NCI-H2196 (cell line): ENCODE measurements around the gene COLEC11.
A peak's percentile ranks its signal among the peaks of the same experiment; 100 is the strongest.

Experiments used
- DNase-seq: peaks from one replicate; lab custom pipeline; 2025; ENCODE audit not compliant: unreplicated experiment; lab: John Stamatoyannopoulos, UW

Gene COLEC11

DNA sequence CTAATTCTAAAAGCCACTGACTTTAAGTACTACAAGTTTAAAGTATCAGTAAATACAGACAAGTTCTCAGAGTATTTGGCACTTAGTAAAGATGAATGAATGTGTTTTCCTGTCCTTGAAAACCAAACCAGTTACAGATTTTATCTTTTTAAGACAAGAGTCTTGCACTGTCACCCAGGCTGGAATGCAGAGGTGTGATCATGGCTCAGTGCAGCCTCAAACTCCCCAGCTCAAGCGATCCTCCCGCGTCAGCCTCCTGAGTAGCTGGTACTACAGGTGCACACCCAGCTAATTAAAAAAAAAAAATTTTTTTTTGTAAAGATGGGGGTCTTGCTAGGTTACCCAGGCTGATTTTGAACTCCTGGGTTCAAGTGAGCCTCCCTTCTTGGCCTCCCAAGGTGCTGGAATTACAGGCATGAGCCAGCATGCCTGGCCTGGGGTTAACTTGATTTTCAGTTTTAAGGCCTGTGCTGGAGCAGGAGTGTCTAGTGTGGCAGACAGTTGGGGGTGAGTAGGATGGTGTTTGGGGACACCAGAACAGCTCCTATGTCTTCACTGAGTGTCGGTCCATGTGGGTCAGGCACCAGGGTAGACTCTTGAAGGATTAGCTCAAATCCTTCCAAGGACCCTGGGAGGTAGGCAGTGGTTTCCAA lies 10.2 kb upstream of the COLEC11 start:
- DNase-seq: no peak

DNA sequence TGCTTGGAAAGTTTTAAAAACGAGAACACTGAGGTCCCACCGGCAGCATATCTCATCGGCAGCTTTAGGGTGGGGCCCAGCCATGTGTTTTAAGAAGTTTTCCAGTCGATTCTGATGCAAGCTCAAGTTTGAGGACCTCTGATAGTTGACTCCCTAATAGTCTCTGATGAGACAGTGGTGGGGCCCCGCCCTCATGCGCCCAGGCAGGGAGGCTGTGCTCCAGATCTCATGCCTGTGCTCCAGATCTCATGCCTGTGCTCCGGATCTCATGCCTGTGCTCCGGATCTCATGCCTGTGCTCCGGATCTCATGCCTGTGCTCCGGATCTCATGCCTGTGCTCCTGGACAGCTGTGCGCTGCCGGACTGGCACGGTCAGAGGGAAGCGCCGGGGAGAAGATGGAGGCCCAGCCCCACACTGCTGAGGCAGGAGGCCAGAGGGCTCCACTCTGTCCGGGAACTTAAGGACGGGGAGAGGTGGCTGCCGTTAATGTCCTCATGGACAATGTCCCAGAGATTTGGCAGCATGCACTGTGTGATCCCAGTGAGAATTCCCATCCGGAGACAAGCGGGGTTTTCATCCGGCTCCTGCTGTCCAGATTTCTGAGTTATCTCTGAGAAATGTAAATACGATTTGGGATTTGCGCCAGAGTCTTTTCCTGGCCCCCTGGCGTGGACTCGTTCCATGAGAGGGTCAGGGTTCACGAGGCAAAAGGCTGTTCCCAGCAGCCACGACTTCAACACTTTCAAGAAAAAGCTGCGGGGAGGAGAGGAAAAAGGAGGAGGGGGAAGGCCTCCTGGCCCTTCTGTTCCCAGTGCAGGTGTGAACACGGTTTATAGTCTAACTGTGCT lies 9.4 kb upstream of the COLEC11 start:
- DNase-seq: no peak

DNA sequence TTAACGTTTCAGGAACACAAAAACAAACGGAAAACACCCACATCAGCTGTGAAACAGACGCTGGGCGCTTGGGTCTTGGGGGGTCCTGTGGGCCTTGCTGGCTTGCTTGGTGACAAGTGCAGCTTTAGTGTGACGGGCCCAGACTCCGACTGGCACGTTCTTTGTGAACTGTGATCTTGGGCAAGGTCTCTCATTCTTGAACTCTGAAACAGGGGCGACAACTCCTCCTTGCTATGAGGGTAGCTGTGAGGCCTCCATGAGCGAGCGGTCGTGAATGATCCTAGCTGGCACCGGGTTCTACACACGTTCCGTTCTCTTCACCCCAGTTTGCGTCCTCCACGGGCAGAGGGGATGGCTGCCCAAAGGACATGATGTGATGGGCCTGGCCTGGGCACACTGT lies 8.7 kb upstream of the COLEC11 start:
- no peak for DNase-seq

DNA sequence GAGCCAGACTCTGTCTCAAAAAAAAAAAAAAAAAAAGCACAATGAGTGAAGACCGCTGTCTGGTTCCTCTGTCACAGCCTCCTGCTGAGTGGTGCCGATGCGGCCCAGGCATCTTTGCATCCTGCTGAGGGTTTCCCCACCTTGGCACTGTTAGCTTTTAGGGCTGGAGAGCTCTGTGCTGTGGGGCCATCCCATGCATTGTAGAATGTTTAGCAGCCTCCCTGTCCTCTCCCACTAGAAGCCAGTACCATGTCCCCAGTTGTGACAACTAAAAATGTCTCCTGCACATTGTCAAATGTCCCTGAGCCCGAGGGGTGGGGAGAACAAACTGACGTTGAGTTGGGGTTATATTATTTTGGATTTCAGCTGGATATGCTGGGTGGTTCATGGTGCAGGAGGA lies 7.9 kb upstream of the COLEC11 start:
- no peak for DNase-seq

DNA sequence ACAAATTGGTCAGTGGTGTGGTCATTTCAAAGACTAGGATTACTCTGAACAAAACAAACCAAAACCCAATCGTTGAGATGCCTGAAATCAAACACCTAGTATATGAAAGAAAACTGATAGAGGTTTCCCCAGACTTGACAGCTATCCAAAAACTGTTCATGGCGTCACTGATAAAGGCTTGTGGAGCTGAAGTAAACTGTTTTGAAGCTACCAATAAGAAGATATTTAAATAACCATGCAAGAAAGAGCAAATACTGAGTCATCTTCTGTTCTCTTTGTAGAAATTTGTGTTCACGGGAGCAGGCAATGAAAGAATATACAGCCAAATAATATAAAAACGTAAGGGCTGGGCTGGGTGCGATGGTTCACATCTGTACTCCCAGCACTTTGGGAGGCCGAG lies 7.5 kb upstream of the COLEC11 start:
- DNase-seq: peak; percentile 14

DNA sequence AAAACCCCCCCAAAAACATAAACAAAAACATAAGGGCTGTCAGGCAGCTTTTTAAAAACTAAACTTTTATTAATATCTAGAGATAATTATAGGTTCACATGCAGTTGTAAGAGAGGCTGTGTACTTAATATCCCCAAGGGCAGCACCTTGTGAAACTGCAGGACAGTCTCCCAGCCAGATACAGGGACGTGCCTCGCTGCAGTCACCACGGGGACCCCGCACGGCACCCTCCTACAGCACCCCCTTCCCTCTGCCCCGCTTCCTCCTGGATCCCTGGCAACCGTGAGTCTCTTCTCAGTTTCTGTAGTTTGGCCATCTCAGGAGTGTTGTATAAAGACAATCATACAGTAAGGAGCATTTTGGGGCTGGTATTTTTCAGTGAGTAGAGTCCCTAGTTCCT lies 6.8 kb upstream of the COLEC11 start:
- no peak for DNase-seq

DNA sequence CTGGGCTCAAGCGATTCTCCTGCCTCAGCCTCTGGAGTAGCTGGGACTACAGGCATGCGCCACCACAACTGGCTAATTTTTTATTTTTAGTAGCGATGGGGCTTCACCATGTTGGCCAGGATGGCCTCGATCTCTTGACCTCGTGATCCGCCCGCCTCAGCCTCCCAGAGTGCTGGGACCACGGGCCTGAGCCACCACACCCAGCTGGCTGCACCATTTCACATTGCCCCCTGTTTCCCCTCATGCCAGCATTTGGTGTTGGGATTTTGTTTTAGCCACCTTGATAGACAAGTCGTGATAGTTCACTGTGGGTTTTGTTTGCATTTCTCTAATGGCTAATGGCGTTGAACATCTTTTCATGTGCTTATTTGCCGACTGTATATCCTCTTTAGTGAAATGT lies 5.8 kb upstream of the COLEC11 start:
- DNase-seq: no peak

DNA sequence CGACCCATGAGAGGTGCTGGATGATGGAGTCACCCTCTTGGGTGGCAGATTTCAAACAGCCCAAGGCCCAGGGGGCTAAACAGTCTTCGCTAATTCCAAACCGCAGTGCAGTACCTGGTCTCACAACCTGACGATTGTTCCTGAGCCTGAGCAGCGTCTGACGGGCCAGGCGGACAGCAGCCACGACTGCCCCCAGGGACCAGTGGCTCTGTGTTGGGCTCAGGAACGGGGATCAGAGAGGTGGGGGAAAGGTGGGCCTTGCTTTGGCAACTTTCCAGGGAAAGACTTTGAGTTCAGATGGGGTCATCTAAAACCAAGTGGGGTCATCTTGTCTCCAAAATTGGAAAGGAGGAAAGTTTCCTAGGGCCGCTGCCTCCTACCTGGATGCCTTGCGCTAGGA lies 492 bp downstream of the COLEC11 start:
- no peak for DNase-seq

DNA sequence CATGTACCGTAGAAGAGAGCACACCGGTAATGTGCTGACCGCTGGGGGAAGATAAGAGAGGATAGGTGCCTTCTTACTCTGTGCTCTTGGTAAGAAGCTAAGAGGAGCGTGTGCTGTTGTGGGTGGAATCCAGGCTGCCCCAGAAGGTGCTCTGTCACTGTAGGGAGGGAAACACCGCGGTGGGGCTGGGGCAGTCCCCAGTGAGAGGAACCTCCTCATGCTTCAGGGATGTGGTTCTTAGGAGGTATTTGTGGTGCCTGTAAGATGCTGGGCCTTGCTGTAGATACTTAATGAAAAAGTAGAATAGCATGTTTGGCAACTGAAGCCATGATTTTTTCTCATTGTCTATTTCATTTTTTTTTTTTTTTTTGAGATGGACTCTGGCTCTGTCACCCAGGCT lies 1.1 kb downstream of the COLEC11 start:
- DNase-seq: no peak

DNA sequence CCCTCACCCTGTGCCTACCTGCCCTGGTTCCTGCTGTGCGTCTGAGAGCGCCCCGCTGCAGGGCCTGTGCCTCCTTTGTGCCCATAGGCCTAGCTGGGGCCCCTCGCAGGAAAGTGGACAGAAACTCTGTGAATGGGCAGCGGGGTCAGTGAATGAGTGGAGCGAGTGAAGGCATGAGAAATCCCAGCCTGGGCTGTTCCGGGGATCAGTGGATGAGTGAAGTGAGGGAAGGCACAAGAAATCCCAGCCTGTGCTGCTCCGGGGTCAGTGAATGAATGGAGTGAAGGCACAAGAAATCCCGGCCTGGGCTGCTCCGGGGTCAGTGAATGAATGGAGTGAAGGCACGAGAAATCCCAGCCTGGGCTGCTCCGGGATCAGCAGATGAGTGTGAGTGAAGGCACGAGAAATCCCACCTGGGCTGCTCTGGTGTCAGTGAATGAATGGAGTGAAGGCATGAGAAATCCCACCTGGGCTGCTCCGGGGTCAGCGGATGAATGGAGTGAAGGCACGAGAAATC lies 2.0 kb downstream of the COLEC11 start:
- DNase-seq: no peak

DNA sequence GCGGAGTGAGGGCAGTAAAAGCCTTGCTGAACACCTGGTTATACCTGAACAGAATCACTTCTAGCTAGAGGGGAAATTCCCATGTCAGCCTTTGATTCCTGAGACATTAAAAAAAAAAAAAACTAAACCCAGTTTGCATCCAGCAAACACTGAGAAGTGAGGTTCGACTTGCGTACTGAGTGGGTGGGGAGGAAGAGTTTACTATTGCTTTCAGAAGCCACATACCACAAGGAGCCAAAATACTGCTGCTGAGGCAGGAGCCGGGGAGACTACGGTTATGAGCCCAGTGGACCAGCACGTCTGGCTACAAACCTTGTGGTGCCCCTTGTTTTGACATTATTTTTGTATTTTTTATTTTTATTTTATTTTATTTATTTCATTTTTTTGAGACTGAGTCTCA lies 2.7 kb downstream of the COLEC11 start:
- no peak for DNase-seq

DNA sequence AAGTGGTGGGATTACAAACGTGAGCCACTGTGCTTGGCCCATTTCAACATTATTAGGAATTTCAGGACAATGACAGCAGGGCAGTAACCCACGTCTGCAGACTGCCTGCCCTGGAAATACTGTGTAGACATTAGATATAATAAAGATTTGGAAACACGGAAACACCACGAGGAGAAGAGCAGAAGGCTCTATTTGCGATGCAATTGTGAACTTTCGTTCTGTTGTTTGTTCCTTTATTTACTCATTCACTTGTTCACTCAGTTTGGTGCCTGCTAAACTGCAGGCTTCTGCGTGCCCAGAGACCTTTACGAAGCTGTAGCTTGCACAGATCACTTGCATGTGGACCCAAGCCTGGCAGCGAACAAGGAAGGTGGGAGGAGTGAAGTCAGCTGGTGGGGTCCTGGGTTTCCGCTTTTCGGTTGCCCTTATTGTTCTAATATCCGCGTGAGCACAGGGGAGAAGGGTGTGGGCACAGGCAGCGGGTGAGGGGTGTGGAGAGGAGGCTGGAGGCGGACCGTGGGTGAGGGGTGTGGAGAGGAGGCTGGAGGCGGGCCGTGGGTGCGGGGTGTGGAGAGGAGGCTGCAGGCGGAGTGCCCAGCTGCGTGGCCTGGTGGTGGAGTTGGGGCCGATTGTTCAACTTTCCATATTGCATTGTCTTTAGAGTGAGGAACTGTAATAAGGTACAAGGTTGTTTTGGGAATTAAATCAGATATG lies 3.4 kb downstream of the COLEC11 start:
- DNase-seq: no peak

DNA sequence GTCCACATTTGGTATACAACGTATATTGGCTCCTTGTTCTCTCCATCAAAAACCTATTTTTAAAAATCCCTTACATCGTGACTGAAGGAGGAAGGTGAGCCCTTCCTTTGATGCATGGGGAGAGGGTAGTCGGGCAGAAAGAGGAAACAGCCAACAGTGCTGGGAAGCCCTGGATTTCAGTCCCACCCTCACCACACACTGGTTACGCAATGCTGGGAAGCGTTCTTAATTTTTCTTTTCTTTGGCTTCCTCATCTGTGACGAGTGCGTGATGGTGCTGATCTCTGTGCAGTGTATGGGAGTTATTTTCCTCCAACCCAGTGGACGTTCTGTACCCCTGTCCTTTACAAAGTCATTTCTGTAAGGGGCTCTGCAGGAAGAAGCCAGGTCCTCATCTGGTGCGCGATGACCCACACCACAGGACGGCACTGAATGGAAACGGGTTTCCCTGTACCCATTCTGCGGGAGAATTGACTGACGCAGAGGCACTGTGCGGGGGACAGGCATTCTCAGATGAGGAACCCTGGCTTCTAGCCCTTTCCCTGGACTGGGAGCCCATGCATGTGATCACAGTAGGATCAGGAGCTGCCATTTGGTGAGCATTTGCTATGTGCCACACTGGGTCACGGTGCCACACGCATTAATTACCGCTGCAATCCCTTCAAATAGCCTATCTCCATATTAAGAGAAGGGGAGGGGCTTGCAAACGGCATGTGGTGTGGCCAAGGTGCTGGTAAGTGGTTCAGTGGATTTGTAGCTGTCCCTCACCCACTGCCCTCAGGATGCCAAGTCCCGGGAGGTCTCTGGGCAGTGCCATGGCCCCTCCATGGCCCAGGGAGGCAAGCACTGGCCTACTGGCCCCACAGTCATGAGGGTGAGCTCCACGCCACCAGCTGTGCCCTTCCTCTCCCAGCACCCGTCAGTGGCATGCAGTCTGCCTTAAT lies 4.3 kb downstream of the COLEC11 start:
- DNase-seq: no peak

DNA sequence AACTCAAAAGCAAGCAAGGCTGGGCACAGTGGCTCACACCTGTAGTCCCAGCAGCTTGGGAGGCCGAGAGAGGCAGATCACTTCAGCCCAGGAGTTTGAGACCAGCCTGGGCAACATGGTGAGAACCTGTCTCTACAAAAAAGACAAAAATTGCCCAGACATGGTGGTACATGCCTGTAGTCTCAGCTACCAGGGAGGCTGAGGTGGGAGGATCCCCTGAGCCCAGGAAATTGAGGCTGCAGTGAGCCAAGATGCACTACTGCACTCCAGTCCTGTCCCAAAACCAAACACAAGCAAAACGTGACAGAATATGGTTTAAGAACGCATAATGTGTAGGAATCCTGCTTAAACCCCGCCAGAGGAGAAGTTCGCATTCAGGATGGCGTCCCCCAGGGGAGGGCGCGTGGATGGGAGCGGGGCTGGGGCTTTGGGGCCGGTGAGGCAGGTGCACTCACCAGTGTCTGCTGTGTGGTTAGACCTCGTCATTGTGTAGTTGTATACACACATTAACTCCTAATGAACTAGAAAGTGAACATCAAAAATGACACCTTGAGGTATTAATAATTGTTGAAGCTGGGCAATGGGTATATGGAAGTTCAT lies 5.4 kb downstream of the COLEC11 start:
- DNase-seq: no peak

DNA sequence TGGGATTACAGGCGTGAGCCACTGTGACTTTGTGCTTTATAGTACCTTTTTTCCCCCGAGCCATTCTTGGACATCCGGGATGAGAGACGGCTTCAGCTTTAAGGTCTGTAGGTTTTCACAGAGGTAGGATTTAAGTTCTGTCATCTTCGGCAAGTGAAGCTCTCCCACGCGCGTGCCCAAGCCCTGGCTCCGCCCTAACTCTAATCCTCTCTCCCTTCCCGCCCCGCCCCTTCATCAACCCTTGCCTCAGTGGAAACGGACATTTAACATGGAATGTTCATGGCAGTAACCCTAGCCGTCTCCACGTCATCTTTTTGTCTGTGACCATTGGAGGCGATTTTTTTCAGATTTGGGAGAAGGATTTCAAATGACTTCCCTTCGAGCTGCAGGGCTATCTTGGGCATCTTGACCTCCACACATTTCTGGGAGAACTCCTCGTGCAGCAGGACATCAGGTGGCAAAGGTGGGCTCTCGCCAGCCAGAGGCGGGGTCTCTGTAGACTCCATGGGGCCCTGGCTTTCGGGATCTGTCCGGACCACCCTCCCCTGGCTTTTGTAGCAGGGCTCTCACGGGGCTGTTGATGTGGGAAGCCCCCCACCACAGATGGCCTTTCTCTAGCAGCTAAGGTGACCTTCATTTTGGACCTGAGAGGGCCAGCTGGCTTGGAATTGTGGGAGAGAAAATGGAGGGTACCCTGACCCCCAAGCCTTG lies 6.8 kb downstream of the COLEC11 start:
- DNase-seq: no peak

DNA sequence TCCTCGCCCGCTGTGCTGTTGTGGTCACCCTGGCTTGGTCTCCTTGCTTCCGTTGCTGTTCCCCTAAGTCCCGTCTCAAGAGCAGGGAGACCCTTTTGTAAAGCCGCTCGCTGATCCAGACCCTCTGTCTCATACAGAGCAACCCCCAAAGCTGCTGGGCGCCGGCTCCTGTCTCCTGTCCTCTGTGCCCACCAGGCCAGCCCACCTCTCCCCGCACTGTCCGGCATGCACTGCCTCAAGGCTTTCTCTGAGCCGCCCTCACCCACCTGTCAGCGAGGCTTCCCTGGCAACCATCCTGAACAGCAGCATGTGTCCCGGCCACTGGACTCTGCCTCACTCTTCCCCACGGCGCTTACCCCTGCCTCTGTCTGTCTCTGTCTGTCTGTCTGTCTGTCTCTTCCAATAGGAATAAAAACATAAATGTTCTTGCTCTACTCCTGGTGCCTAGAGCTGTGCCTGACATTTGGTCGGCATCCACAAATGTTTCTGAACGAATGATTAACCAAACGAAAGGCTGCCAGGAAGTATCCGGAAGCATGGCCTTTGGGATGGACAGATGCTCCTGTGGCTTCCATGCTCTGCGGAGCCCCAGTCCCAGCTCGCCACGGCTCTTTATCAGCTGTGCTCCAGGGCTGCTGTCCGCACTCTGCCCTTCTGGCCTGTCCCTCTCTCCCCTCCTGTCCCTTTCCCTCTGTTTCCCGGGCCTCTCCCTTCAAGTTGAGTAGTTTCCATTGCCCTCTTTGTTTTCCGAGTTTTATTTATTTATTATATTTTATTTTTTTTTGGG lies 7.8 kb downstream of the COLEC11 start:
- no peak for DNase-seq

DNA sequence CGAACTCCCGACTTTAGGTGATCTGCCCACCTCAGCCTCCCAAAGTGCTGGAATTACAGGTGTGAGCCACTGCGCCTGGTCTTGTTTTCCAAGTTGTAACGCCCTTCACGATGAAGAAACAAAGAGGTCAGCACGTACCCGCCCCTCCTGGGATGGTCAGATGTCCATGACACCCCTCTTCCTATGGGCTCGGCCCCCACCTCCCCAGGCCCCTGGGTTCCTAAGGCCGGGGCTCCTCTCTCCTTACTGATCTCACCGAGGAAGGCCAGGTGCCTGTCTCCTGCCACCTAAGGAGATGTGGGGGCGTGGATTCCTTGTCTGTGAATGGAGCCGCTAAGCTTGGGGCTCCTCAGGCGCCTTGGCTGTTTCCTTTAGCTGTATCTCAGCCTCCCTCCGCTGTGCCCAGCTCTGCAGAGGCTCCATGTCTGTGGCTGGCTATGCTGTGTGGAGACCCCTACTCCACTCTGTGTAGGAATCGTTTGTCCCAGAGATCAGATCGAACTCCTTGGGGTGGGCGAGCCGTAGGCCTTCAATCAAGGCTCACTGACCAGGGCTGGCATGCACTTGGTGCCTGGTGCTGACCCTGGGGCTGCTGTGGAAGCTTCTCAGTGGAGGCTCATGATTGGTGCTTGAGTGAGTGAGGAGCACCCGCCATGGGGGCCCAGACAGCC lies 8.8 kb downstream of the COLEC11 start:
- no peak for DNase-seq

DNA sequence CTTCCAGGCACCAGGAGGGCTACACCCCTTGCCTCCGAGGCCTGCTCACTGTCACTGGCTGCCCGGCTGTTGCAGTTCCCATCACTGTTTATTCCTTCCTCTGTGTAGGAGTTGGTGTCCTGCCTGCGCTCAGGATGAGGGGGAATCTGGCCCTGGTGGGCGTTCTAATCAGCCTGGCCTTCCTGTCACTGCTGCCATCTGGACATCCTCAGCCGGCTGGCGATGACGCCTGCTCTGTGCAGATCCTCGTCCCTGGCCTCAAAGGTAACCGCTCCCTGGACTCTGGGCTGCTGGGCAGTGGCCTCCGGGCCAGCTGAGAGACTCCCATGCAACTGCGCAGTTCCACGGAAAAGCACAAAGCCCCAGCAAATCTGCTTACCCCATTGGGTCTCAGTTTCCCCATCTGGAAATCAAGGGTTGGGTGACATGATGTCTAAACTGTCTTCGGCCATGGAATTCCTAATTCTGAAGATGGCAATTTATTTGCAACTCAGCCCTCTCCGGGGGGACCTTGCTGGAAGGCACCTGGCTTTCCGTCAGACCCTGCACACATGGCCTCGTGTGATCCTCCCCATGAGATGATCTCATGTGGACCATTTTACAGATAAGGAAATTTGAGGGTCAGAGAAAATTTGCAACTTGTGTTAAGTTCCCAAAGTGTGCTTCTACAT lies 9.4 kb downstream of the COLEC11 start:
- no peak for DNase-seq
